ENCODE measurements around the gene IQCH. TPM values are rescaled to one million over a fixed set of nuclear protein-coding genes. Genes with fewer than 3 reads are reported as not detected.
"Not testable (repeated sequence)": the region's sequence is repeated elsewhere in the genome, so short reads cannot be mapped to it uniquely, and the experiment has no call there.

Gene IQCH
- polyA plus RNA-seq, 3 donors = 6.9 to 10.1 (median 7.6) TPM

- no peak for DNase-seq (ENCODE audit: low read depth in 3 of 3, low spot score in 2 of 3)
Observed at GRCh38 chr15:67422296-67422695, 167.7 kb downstream of the IQCH start.

- DNase-seq (ENCODE audit: low read depth in 3 of 3, low spot score in 2 of 3) = no peak
Observed at GRCh38 chr15:67433495-67434099, 179.0 kb downstream of the IQCH start.

GRCh38 chr15:67436351-67437250, 182.0 kb downstream of the IQCH start:
- DNase-seq (ENCODE audit: low read depth in 3 of 3, low spot score in 2 of 3) = not testable (repeated sequence)

- DNase-seq (ENCODE audit: low read depth in 3 of 3, low spot score in 2 of 3) = no peak
Observed at GRCh38 chr15:67444100-67444499, 189.5 kb downstream of the IQCH start.

GRCh38 chr15:67446449-67446848, 191.9 kb downstream of the IQCH start:
- DNase-seq (ENCODE audit: low read depth in 3 of 3, low spot score in 2 of 3) = no peak

GRCh38 chr15:67448372-67448771, 193.8 kb downstream of the IQCH start:
- not testable (repeated sequence) for DNase-seq (ENCODE audit: low read depth in 3 of 3, low spot score in 2 of 3)

- DNase-seq (ENCODE audit: low read depth in 3 of 3, low spot score in 2 of 3) = not testable (repeated sequence)
Observed at GRCh38 chr15:67453703-67454102, 199.1 kb downstream of the IQCH start.

GRCh38 chr15:67456677-67457529, 202.3 kb downstream of the IQCH start:
- peak; percentile 37 to 61 (median 57) for DNase-seq (ENCODE audit: low read depth in 3 of 3, low spot score in 2 of 3)

GRCh38 chr15:67458331-67459029, 203.9 kb downstream of the IQCH start:
- DNase-seq (ENCODE audit: low read depth in 3 of 3, low spot score in 2 of 3) = no peak

GRCh38 chr15:67460521-67460920, 205.9 kb downstream of the IQCH start:
- DNase-seq (ENCODE audit: low read depth in 3 of 3, low spot score in 2 of 3) = no peak

GRCh38 chr15:67461735-67462134, 207.1 kb downstream of the IQCH start:
- DNase-seq (ENCODE audit: low read depth in 3 of 3, low spot score in 2 of 3) = no peak

- no peak for DNase-seq (ENCODE audit: low read depth in 3 of 3, low spot score in 2 of 3)
Observed at GRCh38 chr15:67462875-67463274, 208.3 kb downstream of the IQCH start.

GRCh38 chr15:67463488-67463887, 208.9 kb downstream of the IQCH start:
- no peak for DNase-seq (ENCODE audit: low read depth in 3 of 3, low spot score in 2 of 3)

GRCh38 chr15:67465196-67465952, 210.8 kb downstream of the IQCH start:
- no peak for DNase-seq (ENCODE audit: low read depth in 3 of 3, low spot score in 2 of 3)

GRCh38 chr15:67468416-67468815, 213.8 kb downstream of the IQCH start:
- no peak for DNase-seq (ENCODE audit: low read depth in 3 of 3, low spot score in 2 of 3)

- no peak for DNase-seq (ENCODE audit: low read depth in 3 of 3, low spot score in 2 of 3)
Observed at GRCh38 chr15:67469680-67470079, 215.1 kb downstream of the IQCH start.

- DNase-seq (ENCODE audit: low read depth in 3 of 3, low spot score in 2 of 3) = no peak
Observed at GRCh38 chr15:67472957-67473356, 218.4 kb downstream of the IQCH start.

- DNase-seq (ENCODE audit: low read depth in 3 of 3, low spot score in 2 of 3) = no peak
Observed at GRCh38 chr15:67474405-67475110, 220.0 kb downstream of the IQCH start.

Measured in right renal cortex interstitium (tissue), 3 donors.